Prostate gland (tissue), 2 donors: ENCODE data around the gene DGCR8. TPM values are rescaled to one million over a fixed set of nuclear protein-coding genes. Genes with fewer than 3 reads are reported as not detected.

Source experiments
- DNase-seq: peaks from one replicate; pipeline ENCODE4 v3.0.0-alpha.2; 2019; ENCODE audit warnings: low spot score
- H3K27ac ChIP-seq, 2 donors: fragments of 200-600 bp; sonication (generic); 2 replicates each; pipeline ENCODE4 v1.5.1; 2017 to 2019
- H3K27me3 ChIP-seq: fragments of 200-600 bp; sonication (generic); replicated peaks from 2 replicates; pipeline ENCODE4 v1.5.1; 2019; ENCODE audit not compliant: insufficient read depth
- H3K36me3 ChIP-seq, 2 donors: fragments of 200-600 bp; sonication (generic); 1 replicate in 1 of 2; 2 replicates in 1 of 2; pipeline versions ENCODE4 v1.5.1 to v1.8.1; 2017 to 2019
- H3K4me1 ChIP-seq: fragments of 200-600 bp; sonication (generic); replicated peaks from 2 replicates; pipeline ENCODE4 v1.5.1; 2019
- H3K4me3 ChIP-seq, 2 donors: fragments of 200-600 bp; sonication (generic); 2 replicates each; pipeline ENCODE4 v1.5.1; 2017 to 2019
- H3K9me3 ChIP-seq: fragments of 200-600 bp; sonication (generic); 2 replicates; pipeline ENCODE4 v1.5.1; 2017
- CTCF ChIP-seq, 4 experiments: fragments of 200-600 bp in 2 of 4; fragments of 450-650 bp in 2 of 4; sonication (generic) in 2 of 4; IDR thresholded peaks; 1 replicate in 3 of 4; 2 replicates in 1 of 4; pipeline ENCODE4 v1.5.1; 2016 to 2019; ENCODE audit warnings: antibody characterized with exemption in 4 of 4, mild to moderate bottlenecking in 2 of 4, moderate library complexity in 2 of 4
- POLR2A ChIP-seq: fragments of 450-650 bp; IDR thresholded peaks from one replicate; pipeline ENCODE4 v1.6.1; 2016; ENCODE audit warnings: antibody characterized with exemption, mild to moderate bottlenecking
- POLR2AphosphoS5 ChIP-seq: sonication (generic); formaldehyde crosslinking; IDR thresholded peaks from one replicate; pipeline ENCODE4 v1.6.1; 2017; ENCODE audit warnings: antibody characterized with exemption
- WGBS: methylation state at CpG from one replicate; pipeline ENCODE4 v1.1.5; 2018; 5-methylcytosine and 5-hydroxymethylcytosine counted together
- intact Hi-C: fragments of 100-400 bp; cut with DNase I; formaldehyde crosslinking; loops from one replicate; pipeline ENCODE4 v1.14.2; 2022
- total RNA-seq, 2 donors: library from RNA; depleted of rRNA; stranded (reverse); fragments of >200 nt; gene quantifications; one replicate each; pipeline ENCODE4 v1.1.0, GENCODE V29; 2016

DGCR8 gene
- total RNA-seq, 2 donors from 2014 or later, result 20.9 to 47.6 TPM

GRCh38 chr22:20055144-20055543 lies 24.9 kb upstream of the DGCR8 start:
- DNase-seq, result no peak
- H3K4me3 ChIP-seq, result no peak overlapping the region
- intact Hi-C loops, result no loop called here
- WGBS, result 91% methylated on average over 2 of the region's 2 CpGs
- TF ChIP-seq POLR2A (no peak), POLR2AphosphoS5 (no peak), CTCF (IDR thresholded peaks at IDR 0.05) (no peak)
- no peaks in the 10 kb centered on the region for H3K36me3 ChIP-seq
- H3K4me1 ChIP-seq, result no peaks in the 10 kb centered on the region
- no peaks in the 10 kb centered on the region for H3K27me3 ChIP-seq
- H3K9me3 ChIP-seq, result no peaks in the 10 kb centered on the region
- no peak overlapping the region for H3K27ac ChIP-seq

- Histone ChIP-seq H3K36me3 (no peaks in the 10 kb centered on the region), H3K9me3 (no peaks in the 10 kb centered on the region), H3K27ac (no peak overlapping the region), H3K4me3 (no peak overlapping the region), H3K4me1 (no peaks in the 10 kb centered on the region), H3K27me3 (no peaks in the 10 kb centered on the region)
- no peak for DNase-seq
- no peak for TF ChIP-seq POLR2AphosphoS5
- no peak for TF ChIP-seq POLR2A
- TF ChIP-seq CTCF (IDR thresholded peaks at IDR 0.05), result no peak
- intact Hi-C loops, result no loop called here
- 90% methylated on average over 15 of the region's 15 CpGs for WGBS
These were observed 24.4 kb upstream of the DGCR8 start for GRCh38 chr22:20055654-20056053.

GRCh38 chr22:20056161-20056560 lies 23.9 kb upstream of the DGCR8 start:
- no peak for DNase-seq
- TF ChIP-seq POLR2A, result no peak
- TF ChIP-seq CTCF (IDR thresholded peaks at IDR 0.05), result no peak
- TF ChIP-seq POLR2AphosphoS5, result no peak
- WGBS, result 87% methylated on average over 10 of the region's 10 CpGs
- Histone ChIP-seq H3K9me3 (no peaks in the 10 kb centered on the region), H3K27ac (no peak overlapping the region), H3K27me3 (no peaks in the 10 kb centered on the region), H3K36me3 (no peaks in the 10 kb centered on the region), H3K4me3 (no peak overlapping the region), H3K4me1 (no peaks in the 10 kb centered on the region)
- intact Hi-C loops, result no loop called here

GRCh38 chr22:20056696-20057386 lies 23.2 kb upstream of the DGCR8 start:
- no peaks in the 10 kb centered on the region for H3K9me3 ChIP-seq
- no peak overlapping the region for H3K27ac ChIP-seq
- WGBS, result 88% methylated on average over 16 of the region's 16 CpGs
- no peak for DNase-seq
- no peak overlapping the region for H3K4me3 ChIP-seq
- no peaks in the 10 kb centered on the region for H3K36me3 ChIP-seq
- no peaks in the 10 kb centered on the region for H3K27me3 ChIP-seq
- TF ChIP-seq CTCF (IDR thresholded peaks at IDR 0.05) (no peak), POLR2A (no peak), POLR2AphosphoS5 (no peak)
- H3K4me1 ChIP-seq, result no peaks in the 10 kb centered on the region
- intact Hi-C loops, result no loop called here

GRCh38 chr22:20057596-20058268 lies 22.3 kb upstream of the DGCR8 start:
- no peak overlapping the region for H3K27ac ChIP-seq
- intact Hi-C loops, result no loop called here
- H3K4me3 ChIP-seq, result no peak overlapping the region
- H3K4me1 ChIP-seq, result no peaks in the 10 kb centered on the region
- 97% methylated on average over 13 of the region's 13 CpGs for WGBS
- no peak for DNase-seq
- TF ChIP-seq CTCF (IDR thresholded peaks at IDR 0.05) (no peak), POLR2A (no peak), POLR2AphosphoS5 (no peak)
- no peaks in the 10 kb centered on the region for H3K9me3 ChIP-seq
- H3K27me3 ChIP-seq, result no peaks in the 10 kb centered on the region
- H3K36me3 ChIP-seq, result no peaks in the 10 kb centered on the region
